Stimulated activated CD4-positive, alpha-beta T cell treated with anti-CD3 and anti-CD28 coated beads, Interleukin-1b, Interleukin-23, amount 100 ng/mL, for 1 hour (primary cell): Measurements from ENCODE around the gene RPGRIP1L.
A peak's percentile ranks its signal among the peaks of the same experiment; 100 is the strongest.

Experiments
- DNase-seq, 2 donors: peaks; one replicate each; pipeline ENCODE4 v3.0.0-alpha.2; 2020; ENCODE audit warnings: low read depth in 2 of 2

Gene RPGRIP1L

DNA sequence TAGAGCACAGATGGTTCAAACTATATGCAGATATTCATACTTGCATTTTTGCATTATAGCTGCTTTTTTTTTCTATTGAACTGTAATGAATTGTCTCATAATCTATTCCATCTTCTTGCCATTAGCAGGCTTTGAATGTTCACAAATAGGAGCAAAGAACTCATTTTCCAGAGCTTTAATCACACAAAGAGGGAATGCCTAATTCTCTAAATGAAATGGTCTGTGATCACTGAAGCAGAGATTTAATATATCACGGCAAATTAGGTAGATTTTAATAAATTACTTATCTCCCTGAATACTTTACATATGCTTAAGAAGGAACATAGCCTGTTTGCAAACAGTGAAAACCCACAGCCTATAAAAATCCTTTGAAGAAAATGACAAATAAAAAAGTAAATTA lies 103.0 kb downstream of the RPGRIP1L start:
- DNase-seq, result no peak

DNA sequence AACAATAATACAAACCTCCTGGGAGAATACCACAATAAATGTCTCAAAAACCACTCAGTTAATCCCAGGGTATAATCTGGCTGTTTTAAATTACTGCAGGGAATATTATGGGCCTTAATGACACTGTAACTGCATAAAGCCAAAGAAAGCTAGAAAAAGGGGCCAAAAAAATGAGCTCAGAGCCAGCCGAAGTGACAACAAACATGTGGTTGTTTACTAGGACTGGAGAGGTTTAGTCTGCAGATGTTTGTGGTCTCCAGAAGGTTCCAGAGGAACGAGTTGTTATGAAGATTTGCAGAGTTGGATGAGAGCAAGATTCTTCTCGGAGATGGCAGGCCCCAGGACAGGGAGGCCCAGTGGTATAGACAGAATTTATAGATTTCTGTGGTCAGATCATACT lies 103.5 kb downstream of the RPGRIP1L start:
- no peak for DNase-seq

DNA sequence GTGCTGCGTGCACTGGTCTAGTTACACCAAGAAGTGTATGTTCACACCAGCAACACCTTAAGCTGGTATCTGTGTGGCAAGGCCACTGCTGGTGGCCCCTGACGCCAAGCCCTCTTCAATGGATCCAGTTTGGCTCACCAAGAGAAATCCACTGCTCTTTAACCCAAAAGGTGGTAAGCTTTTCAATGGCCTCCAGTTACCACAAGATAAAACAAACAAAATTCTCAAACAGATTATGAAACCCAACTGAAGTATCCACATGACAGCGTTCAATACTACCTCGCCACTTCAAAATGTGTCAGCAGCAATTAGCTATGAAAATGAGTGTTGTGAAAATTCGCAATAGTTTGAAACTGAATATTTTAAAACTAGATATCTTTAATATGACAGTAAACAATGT lies 104.1 kb downstream of the RPGRIP1L start:
- no peak for DNase-seq

DNA sequence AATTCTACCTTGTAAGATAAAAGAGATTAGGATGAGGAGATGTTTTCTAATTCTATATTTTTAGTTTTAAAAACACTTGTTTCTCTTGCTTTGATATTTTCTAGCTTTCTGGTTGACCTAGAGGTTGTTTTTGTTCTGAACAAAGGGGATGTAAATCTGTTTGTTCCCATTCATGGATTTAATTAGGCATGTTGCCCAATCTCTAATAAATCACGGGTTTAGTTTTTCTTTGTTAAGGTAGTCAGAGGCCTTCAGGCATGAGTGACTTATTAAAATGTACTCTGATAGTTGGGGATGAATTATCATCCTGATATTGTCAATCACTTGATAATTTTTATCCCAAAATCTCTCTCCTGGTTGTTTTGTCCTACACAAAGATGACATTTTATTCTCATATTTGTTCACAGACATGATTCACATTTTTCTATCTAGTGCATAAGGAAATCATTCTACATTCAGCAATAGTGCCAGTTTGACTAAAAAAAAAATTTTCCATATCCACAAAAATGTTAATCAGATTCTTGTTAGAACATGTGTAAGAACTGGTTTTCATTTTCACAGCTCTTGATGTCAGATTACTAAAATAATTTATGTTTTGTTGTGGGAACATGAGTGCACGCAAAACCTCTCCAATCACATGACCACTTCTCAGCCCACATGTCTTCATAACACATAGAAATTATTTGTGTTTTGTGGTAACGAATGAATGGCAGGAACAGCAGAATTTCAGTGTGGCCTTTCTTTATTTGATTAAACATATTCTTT lies 105.0 kb downstream of the RPGRIP1L start:
- DNase-seq, result no peak

DNA sequence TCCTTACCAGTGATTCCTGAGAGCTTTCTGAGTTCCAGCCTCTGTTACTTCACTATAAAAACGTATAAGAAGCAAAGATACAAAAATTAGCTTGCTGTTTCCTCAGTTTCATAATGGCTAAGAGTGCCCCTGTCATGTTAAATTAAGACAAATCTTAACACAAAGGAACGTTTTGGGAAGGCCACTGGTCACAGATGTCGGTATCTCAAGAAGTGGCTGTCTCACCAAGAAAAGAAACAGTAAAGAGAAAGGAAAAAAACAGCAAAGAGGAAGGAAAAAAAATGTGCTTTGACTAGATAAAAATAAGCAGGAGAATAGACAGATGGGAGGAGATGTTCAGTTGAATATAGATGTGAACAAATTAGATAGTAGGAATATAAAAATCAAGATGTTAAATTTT lies 105.9 kb downstream of the RPGRIP1L start:
- no peak for DNase-seq

DNA sequence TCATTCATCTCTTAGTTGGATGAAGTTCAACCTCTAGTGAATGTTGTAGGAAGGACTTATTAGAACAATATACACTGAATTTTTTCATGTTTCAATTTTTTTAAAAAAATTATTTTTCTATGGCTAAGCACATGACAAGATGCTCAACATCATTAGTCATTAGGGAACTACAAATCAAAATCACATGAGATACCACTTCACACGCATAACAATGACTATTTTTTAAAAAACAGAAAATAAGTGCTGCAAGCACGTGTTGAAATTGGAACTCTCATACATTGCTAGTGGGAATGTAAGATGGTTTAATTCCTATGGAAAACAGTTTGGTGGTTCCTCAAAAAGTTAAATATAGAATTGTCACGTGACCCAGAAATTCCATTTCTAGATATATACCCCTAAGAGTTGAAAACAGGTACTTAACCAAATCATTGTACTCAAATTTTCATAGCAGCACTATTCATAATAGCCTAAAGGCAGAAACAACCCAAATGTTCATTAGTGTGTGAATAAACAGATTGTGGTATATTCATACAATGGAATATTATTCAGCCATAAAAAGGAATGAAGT lies 115.5 kb downstream of the RPGRIP1L start:
- DNase-seq, result no peak

DNA sequence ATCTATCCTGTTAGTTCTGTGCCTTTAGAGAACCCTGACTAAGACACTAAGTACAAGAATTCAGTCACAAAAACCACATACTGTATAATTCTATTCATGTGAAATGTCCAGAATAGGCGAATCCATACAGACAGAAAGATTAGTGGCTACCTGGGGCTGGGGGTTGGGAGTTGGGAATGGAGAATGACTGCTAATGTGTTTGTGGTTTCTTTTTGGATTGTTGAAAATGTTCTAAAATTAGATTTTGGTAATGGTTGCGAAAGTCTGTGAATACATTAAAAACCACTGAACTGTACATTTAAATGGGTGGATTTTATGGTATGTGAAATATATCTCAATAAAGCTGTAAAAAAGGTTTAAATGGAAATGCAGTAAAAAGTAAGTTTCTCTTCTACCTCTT lies 120.3 kb downstream of the RPGRIP1L start:
- DNase-seq, result no peak

DNA sequence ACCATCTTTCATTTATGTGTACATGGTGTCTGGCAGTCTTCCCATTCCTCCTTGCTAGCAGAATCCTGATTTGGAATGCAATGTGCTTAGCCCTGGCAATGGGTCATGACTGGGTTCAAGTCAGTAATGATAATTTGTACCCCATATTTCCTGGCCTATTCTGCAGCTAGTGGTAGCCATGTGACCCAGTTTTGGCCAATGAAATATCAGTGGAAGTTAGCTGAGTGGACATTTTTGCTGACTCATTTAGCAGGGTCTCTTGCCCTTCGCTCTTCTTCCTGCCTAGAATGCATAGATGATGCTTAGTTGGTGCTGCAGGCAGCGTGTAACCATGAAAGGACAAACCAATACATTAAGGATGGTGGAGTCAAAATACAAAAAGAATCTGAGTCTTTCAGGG lies 121.9 kb downstream of the RPGRIP1L start:
- DNase-seq, result no peak

DNA sequence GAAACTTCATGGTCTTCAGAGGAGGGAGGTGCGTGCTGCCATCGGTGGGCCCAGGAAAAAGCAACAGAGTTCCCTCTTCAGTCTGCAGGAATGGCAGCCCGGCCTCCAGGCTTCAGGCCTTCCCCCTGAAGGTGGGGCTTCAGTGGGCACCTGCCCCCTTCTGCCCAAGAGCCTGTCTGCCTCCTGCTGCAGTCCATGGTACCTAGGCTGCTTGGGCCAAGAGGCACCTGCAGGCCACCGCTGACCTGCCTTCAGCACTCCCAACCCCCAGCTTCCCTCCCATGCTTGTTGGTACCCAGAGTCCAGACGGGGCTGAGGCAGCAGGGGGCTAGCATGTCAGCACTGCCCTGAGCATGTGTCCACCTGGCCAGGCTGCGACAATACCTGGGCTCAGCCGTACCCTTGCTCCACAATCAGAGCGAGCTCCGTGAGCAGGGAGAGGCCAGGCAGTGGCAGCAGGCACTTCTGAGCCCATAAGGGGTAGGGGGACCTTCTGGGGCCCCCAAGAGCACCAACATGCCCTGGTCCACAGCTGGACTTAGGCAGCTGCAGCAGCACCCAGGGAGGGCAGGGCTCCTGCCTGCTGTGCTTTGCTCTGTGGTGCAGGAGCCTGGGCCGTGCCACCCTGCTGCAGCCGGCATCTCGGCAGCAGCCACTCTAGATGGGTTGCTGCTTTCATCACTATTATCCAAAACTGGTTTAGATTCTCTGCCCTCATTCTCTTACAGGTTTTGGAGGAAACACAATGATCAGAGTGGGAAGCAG lies 123.4 kb downstream of the RPGRIP1L start:
- no peak for DNase-seq

DNA sequence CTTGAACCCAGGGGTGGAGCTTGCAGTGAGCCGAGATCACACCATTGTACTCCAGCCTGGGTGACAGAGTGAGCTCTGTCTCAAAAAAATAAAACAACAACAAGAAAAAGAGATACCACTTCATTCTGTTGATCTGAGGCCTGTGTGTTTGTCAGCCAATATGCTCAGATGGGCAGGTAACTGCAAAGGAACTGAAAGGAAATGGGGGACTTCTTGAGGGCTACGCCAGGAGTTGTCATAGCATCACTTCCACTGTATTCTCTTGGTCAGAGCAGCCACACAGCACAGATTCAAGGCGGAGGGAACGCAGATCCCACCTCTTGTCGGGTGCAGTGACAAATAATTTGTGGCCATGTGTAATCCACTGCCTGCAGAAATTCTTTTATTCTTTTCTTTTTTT lies 126.8 kb downstream of the RPGRIP1L start:
- DNase-seq, result no peak

DNA sequence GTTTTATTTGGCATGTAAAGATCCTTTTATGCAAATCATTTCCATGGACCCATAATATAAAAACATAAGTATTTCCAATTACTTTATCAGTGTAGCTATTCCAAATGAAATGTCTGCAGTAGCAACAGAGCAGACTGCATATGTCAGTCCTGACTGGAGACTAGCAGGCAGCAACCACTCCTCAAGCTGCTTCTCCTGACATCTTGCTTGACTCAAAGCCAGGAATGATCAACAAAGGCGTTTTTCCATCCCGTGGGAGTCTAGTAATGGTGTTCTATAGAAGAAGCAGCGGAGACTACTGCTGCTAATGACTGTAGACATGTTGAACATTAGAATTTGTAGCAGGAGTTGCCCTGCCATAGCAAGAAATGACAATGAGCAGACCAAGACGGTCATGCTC lies 127.4 kb downstream of the RPGRIP1L start:
- DNase-seq, result no peak

DNA sequence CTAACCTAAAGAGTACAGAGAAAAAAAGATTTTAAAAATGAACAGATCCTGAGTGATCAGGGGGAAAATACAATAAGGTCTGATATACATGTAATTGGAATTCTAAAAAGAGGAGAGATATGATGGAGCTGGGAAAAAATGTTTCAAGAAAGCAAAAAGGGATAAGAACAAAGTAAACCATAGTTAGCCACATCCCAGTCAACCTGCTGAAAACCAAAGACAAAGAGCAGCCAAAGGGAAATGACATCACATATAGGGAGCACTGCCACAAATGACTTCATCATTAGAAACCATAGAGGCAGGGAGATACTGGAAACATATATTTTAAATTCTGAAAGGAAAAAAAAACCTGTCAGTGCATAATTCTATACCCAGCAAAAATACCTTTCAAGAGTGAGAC lies 131.9 kb downstream of the RPGRIP1L start:
- DNase-seq, result no peak

DNA sequence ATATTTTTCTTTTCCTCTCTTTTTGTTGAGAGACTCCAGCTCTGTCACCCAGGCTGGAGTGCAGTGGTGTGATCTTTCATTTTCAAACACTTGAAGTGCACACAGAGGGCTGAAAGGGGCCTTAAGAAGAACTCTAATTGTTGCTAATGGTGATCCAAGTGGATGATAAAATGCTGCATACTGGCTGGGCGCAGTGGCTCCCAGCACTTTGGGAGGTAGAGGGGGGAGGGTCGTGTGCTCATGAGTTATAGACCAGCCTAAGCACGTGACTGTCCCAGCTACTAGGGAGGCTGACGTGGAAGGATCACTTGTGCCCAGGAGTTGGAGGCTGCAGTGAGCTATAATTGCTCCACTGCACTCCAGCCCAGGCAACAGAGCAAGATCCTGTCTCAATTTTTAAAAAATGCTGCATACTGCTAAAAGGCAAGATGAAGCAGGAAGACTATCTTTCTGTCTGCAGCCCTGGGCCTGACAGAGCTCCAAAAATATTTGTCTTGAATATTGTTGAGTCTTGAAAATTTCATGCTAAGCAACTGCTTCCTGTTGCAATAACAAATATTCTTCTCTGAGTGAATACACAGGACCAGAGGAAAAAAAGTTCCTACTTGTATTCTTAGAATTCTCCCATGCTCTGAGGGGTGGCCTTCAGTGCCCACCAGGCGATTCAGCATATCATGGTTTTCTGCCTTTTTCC lies 137.0 kb downstream of the RPGRIP1L start:
- DNase-seq, result no peak

DNA sequence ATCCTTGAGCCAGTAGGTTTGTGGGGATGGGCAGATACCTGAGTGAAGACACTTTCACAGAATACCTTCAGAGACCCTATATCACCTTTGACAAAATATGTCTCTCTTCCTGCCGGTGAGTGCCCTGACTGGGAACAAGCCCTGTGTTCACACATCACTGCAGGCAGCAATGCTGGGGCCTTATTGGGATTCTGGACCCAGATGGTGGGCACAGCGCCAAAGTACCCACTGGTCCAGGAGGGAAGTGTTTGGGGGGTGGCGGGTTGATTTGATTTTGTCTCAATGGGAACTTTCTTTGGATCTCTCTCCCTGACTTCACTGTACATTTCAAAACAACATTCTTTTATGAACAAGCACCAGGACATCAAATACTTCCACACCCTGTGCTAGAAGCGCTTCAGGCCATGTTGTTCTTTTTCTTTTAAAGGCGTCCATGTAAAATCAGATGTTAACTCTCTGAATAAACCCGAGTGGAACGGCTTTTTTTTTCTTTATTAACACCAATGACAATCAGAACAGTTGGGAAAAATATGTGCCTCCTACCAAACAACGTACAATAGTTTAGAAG lies 138.3 kb downstream of the RPGRIP1L start:
- DNase-seq, result no peak

DNA sequence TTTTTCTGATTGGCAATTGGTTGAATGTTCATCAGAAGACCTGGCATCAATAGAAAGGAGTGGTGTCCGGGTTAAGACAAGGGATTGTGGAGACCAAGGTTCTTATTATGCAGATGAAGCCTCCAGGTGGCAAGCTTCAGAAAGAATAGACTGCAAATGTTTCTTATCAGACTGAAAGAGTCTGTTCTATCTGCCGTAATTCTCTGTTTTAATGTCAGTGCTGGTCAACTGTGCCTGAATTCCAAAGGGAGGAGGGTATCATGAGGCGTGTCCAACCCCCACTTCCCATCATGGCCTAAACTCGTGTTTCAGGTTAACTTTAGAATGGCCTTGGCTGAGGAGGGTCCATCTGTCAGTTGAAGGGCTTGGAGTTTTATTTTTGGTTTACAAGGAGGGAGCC lies 140.2 kb downstream of the RPGRIP1L start:
- DNase-seq, result no peak

DNA sequence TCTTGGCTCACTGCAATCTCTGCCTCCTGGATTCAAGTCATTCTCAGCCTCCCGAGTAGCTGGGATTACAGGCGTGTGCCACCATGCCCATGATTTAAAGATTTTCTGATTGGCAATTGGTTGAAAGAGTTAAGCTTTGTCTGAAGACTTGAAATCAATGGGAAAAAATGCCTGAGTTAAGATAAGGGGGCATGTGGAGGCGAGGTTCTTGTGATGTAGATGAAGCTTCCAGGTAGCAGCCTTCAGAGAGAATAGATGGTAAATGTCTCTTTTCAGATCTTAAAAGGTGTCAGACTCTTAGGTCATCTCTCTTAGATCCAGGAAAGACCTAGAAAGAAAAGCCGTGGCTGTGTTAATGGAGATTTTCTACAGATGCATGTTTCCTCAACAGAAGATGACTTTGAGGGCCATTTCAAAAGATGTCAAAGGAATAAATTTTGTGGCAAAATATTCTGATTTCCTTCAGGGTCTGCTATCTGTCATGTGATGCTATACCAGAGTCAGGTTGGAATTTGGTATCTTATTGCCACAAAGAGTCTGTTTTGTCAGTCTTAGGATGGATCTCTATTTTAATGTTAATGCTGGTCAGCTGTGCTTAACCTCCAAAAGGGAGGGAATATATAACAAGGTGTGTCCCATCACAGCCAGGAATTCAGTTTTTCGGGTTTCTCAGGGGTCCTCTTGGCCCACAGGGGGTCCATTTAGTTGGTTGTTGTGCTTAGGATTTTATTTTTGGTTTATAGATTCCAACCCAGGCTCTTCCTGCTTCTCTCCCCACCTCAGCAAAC lies 142.4 kb downstream of the RPGRIP1L start:
- no peak for DNase-seq

DNA sequence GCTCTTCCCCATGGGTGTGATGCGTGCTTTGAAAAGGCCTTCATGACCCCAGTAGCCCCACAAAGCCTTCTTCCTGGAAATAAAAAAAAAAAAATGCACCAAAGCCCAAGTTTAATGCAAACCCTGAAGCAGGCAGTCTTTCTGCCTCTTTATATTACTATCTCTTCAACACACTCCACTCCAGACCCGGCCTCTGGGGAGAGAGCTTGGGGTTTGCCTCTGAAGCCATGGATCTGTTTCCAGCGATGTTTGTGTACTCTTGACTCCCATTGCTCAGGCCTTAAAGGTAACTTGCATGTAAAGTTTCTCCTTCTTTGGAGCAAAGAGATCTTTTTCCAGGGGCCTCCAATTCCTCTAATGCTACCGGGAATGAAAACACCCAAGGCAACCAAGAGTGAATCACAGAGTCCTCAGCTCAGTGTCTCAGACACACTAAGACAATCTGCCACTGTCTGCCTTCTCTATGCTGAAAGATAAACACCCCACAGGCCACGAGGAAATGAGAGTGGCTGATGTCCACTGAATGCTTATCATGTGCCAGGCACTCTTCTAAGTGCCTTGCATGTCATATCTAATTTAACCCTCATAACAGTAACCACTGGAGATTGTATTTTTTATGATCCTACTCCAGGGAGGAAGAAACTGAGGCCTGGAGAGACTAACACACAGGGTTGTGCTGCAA lies 144.2 kb downstream of the RPGRIP1L start:
- no peak for DNase-seq

DNA sequence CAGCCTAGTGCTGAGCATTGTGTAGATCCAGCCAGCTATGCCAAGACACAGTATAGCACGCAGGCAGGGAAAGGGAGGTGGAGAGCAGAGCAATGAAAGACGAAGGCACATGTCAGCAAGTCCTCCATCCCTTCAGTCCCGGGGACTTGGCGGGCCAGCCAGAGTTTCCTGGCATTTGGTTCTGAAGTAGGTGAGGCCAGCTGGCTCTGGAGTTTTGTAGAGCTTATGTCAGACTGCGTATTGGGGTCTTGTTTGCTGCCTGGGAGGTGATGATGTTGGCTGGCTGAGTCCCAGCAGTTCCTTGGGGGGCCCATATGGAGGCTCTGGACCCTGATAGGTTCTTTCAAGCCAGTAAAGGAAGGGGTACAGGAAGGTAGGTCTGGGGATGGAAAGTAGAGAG lies 144.9 kb downstream of the RPGRIP1L start:
- DNase-seq, result no peak

DNA sequence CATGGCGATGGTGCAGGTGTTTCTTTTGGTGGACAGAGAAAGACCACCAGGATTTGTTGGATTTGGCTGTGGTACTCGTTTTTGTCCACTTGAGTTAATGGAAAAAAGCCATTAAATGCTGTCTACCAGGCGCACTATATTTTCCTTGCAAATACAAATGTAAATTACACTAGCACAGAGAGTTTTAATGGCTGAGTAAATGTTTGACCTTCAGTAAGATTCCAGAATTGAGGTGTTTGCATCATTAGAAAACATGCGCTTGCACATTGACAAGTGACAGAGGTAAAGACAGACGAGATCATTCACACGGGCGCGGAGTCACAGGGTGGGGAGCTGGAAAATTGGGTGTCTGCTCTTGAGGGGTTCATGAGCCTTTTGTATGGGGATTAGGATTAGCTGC lies 147.1 kb downstream of the RPGRIP1L start:
- no peak for DNase-seq

DNA sequence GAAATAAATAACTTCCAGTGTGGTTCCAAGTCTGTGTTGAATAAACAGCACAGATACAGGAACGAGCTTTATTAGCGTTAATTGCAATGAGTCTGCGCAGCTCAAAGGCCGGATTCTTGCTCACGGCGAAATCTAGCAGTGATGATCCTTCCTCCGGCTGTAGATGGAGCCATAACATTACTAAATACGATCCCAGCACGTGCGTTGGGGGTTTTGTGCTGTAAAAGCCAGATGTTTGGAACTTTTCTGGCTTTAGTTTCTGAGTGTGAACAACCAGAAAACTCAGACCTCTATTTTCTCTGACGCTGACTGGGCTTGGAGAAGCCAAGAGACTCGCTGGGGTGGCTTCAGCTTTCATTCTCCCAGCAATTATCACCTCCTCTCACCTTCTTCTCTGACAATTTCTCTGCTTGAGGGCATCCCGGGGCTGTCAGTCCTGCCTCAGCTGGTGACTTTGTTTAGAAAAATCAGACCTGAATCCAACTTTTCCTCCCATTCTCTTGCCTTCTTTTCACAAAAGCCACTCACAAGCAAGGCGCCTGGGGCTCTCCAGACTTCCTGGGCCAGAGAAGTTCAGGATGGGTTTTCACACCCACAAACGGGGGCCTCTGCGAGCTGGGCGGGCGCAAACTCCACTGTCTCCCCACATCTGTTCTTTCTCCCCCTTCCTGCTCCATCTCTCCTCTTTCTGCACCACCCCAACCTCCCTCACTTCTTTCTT lies 153.5 kb downstream of the RPGRIP1L start:
- DNase-seq, result peak in 1 of 2 donors; percentile 5
